ENCODE measurements around the gene NDUFAF8. TPM values are rescaled to one million over a fixed set of nuclear protein-coding genes. Genes with fewer than 3 reads are reported as not detected.

NDUFAF8 gene
- total RNA-seq, 4 donors from 2014 or later, result 16.9 to 38.4 (median 22.3) TPM

DNA sequence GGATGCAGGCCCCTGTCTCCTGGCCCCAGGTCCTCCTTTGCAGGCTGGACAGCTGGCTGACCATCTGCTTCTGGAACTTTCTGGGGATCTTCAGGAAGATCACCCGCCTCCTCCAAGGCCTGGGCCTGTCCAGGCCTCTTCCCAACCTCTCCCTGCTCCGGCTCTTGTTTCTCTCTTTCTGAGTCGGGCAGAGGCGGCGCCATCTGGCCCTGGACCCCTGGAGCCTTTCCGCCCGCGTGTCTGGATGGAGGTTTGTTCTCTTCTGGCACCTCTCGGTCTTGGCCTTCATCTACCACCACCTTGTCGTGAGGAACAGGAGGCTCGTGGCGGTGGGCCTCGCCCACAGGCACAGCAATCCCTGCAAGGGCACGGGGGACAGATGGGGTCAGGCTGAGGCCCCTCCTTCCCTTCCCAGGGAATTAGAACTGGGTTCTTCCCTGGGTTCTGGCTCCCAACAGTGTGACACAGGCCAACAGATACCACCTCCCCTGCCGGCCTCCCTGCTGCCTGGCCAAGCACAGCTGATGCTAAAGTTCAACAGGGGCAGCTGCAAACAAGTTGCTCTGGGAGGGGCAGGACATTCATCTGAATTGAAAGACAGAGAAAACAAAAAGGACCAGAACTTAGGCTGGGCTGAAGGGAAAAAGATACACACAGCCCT, 13.3 kb downstream of the NDUFAF8 start:
- TF ChIP-seq, protein P1, sequence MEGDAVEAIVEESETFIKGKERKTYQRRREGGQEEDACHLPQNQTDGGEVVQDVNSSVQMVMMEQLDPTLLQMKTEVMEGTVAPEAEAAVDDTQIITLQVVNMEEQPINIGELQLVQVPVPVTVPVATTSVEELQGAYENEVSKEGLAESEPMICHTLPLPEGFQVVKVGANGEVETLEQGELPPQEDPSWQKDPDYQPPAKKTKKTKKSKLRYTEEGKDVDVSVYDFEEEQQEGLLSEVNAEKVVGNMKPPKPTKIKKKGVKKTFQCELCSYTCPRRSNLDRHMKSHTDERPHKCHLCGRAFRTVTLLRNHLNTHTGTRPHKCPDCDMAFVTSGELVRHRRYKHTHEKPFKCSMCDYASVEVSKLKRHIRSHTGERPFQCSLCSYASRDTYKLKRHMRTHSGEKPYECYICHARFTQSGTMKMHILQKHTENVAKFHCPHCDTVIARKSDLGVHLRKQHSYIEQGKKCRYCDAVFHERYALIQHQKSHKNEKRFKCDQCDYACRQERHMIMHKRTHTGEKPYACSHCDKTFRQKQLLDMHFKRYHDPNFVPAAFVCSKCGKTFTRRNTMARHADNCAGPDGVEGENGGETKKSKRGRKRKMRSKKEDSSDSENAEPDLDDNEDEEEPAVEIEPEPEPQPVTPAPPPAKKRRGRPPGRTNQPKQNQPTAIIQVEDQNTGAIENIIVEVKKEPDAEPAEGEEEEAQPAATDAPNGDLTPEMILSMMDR (IDR thresholded peaks at IDR 0.05), result no peak
- TF ChIP-seq EP300 (IDR thresholded peaks at IDR 0.05) (no peak), POLR2A (IDR thresholded peaks at IDR 0.05) (no peak), POLR2AphosphoS5 (IDR thresholded peaks at IDR 0.05) (no peak)
- no peaks in the 10 kb centered on the region for H3K27me3 ChIP-seq
- WGBS, 2 donors (ENCODE audit: low coverage in 1 of 2), result 83 to 88% methylated on average over 4 to 11 of the region's 15 CpGs
- peaks cover 0 to 46% of the 10 kb centered on the region in 2 donors for H3K36me3 ChIP-seq
- no peak overlapping the region for H3K4me3 ChIP-seq
- H3K27ac ChIP-seq, result peak overlapping the region in 1 of 4 donors; percentile 48
- no peak for ATAC-seq
- no peaks in the 10 kb centered on the region for H3K9me3 ChIP-seq
- peaks cover 0 to 63% (median 20%) of the 10 kb centered on the region in 3 donors for H3K4me1 ChIP-seq

DNA sequence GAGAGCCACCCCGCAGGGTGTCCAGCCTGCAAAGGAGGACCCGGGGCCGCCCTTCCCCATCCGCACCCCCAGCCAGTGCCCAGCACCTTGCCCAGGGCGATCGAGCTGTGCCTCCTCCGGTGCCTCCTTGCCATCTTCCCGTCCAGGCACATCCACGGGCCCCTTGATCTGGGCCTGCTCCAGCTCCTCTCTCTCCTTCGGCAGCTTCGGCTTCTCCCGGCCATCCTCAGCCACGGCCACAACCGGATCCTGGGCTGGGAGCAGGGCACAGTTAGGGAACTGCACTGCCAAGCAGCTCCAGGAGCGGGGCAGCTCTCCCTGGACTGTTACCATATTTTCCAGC, 13.8 kb downstream of the NDUFAF8 start:
- no peak for ATAC-seq
- Histone ChIP-seq H3K27me3 (no peaks in the 10 kb centered on the region), H3K27ac (no peak overlapping the region), H3K4me1 (peaks cover 0 to 63% (median 20%) of the 10 kb centered on the region in 3 donors), H3K4me3 (no peak overlapping the region), H3K36me3 (peaks cover 0 to 49% of the 10 kb centered on the region in 2 donors), H3K9me3 (no peaks in the 10 kb centered on the region)
- WGBS, 2 donors (ENCODE audit: low coverage in 1 of 2), result 56 to 89% methylated on average over 9 to 13 of the region's 15 CpGs
- TF ChIP-seq POLR2A (IDR thresholded peaks at IDR 0.05) (no peak), POLR2AphosphoS5 (IDR thresholded peaks at IDR 0.05) (no peak), EP300 (IDR thresholded peaks at IDR 0.05) (no peak)
- TF ChIP-seq, protein P1 (IDR thresholded peaks at IDR 0.05), result no peak

DNA sequence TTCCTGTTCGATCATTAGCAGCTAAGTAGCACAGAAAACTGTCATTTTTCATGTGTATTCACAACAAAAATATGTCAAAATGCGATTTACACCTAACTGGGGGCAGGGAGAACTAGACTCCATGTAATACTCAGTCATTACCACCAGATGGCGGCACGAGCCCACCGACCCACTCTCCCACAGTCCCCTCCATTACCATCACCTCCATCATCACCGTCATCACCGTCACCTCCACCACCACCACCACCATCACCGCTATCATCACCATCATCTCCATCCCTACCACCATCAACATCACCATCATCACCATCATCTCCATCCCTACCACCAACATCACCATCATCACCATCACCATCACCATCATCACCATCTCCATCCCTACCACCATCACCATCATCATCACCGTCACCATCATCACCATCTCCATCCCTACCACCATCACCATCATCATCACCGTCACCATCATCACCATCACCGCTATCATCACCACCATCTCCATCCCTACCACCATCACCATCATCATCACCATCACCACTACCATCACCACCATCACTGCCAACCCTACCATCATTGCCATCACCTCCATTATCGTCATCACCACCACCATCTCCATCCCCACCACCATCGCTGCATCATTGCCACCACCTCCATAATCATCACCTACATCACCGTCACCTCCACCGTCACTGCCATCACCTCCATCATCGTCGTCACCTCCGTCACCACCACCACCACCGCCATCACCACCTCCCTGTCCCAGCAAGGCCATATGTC, 14.4 kb downstream of the NDUFAF8 start:
- peaks cover 0 to 50% of the 10 kb centered on the region in 2 donors for H3K36me3 ChIP-seq
- no peaks in the 10 kb centered on the region for H3K9me3 ChIP-seq
- ATAC-seq, result no peak
- peaks cover 0 to 63% (median 20%) of the 10 kb centered on the region in 3 donors for H3K4me1 ChIP-seq
- no peak overlapping the region for H3K4me3 ChIP-seq
- H3K27me3 ChIP-seq, result no peaks in the 10 kb centered on the region
- peak overlapping the region in 3 of 4 donors; percentile 81 to 87 (median 87) for H3K27ac ChIP-seq
- no peak for TF ChIP-seq POLR2AphosphoS5 (IDR thresholded peaks at IDR 0.05)
- no peak for TF ChIP-seq EP300 (IDR thresholded peaks at IDR 0.05)
- TF ChIP-seq, protein P1 (IDR thresholded peaks at IDR 0.05), result peak in 3 of 4 experiments; percentile 90 to 94 (median 91)
- WGBS, 2 donors (ENCODE audit: low coverage in 1 of 2), result 55 to 60% methylated on average over 17 of the region's 19 CpGs

DNA sequence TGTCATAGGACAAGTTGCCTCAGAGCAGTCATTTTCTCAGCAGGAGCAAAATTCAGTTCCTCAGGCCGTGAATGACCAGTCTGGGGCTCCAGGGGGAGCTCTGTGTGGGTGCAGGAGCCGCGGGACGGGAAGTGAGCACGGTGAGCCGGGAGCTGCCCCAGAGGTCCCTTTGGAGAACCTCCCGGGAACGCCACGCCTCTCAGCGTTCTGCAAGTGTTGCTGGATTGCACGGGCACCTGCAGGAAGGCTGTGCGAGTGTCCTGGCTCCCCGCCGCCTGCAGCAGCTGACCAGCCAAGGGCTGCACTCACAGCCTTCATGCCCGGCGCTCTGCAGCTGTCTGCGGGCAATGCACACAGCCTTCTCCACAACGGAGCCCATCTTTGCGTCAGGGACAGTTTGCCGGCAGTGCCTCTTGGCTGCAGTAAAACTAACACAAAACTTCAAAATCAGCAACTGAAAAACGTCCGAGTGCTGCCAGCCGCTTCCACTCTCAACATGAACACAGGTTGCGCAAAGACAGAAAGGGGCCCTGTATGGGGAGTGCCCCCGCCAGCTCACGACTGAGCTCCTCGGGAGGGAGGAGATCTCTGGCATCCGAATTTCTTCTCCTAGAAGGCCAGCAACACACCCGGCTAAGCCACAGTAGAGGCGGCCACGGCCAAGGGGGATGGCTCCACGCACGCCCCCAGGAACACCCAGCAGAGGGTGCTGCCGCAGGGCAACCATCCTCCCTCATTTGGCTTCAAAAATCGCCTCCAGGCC, 16.0 kb downstream of the NDUFAF8 start:
- peaks cover 0 to 63% (median 20%) of the 10 kb centered on the region in 3 donors for H3K4me1 ChIP-seq
- no peaks in the 10 kb centered on the region for H3K9me3 ChIP-seq
- ATAC-seq, result peak; percentile 86
- no peaks in the 10 kb centered on the region for H3K27me3 ChIP-seq
- peak overlapping the region; percentile 63 to 87 (median 84) for H3K27ac ChIP-seq
- 0 to 7% methylated on average over 5 to 7 of the region's 35 CpGs for WGBS, 2 donors (ENCODE audit: low coverage in 1 of 2)
- peaks cover 0 to 54% of the 10 kb centered on the region in 2 donors for H3K36me3 ChIP-seq
- H3K4me3 ChIP-seq, result peak overlapping the region in 1 of 2 donors; percentile 0
- TF ChIP-seq, protein P1 (IDR thresholded peaks at IDR 0.05), result peak in 3 of 4 experiments; percentile 77 to 82 (median 79)
- no peak for TF ChIP-seq POLR2A (IDR thresholded peaks at IDR 0.05)
- peak; percentile 49 for TF ChIP-seq POLR2AphosphoS5 (IDR thresholded peaks at IDR 0.05)
- TF ChIP-seq EP300 (IDR thresholded peaks at IDR 0.05), result no peak

All from gastroesophageal sphincter (tissue), 4 donors.